ENCODE results near the gene MFGE8. TPM values are rescaled to one million over a fixed set of nuclear protein-coding genes. Genes with fewer than 3 reads are reported as not detected.
A peak's percentile ranks its signal among the peaks of the same experiment; 100 is the strongest.

The MFGE8 gene, protein sequence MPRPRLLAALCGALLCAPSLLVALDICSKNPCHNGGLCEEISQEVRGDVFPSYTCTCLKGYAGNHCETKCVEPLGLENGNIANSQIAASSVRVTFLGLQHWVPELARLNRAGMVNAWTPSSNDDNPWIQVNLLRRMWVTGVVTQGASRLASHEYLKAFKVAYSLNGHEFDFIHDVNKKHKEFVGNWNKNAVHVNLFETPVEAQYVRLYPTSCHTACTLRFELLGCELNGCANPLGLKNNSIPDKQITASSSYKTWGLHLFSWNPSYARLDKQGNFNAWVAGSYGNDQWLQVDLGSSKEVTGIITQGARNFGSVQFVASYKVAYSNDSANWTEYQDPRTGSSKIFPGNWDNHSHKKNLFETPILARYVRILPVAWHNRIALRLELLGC
- 255 and 259 TPM in 2 replicates for total RNA-seq
- long read RNA-seq, partial matches to known transcripts, result 4 of 18 reads
- long read RNA-seq, other reads (novel, unspliced or antisense), result 10 of 18 reads

GRCh38 chr15:88913017-88913849 lies at the start of gene MFGE8:
Gene MFGE8 (minus strand): TSS chr15:88913379. CDS start chr15:88913319, 60 bp downstream.
- H3K9me3 Mint-ChIP-seq (ENCODE audit: unreplicated experiment), result no peaks in the 10 kb centered on the region
- peak within 1 kb of the TSS; percentile 66 for H3K27ac Mint-ChIP-seq (ENCODE audit: unreplicated experiment)
- H3K4me3 Mint-ChIP-seq (ENCODE audit: unreplicated experiment), result peak within 1 kb of the TSS; percentile 86
- peak; percentile 32 for TF ChIP-seq CTCF (IDR thresholded peaks at IDR 0.05)
- peaks cover 10% of the 10 kb centered on the region for H3K36me3 Mint-ChIP-seq (ENCODE audit: unreplicated experiment)
- H3K4me1 Mint-ChIP-seq (ENCODE audit: unreplicated experiment), result peaks cover 34% of the 10 kb centered on the region
- DNase-seq (ENCODE audit: extremely low spot score, unreplicated experiment), result peak; percentile 89
- H3K27me3 Mint-ChIP-seq (ENCODE audit: unreplicated experiment), result no peaks in the 10 kb centered on the region

DNA sequence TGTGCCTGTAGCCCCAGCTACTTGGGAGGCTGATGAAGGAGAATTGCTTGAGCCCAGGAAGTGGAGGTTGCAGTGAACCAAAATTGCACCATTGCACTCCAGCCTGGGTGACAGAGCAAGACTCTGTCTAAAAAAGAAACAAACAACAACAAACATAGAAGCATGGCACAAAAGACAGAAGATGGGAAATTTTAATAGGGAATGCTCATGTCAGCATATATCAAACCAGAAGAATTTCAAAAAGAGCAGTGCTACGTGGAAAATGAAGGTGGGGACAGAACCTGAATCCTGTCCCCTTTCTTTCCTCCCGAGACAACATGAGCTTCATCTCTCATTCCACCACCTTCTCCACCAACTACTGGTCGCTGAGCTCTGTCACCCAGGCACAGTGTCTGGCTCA lies 46.3 kb upstream of the MFGE8 start:
- H3K9me3 Mint-ChIP-seq (ENCODE audit: unreplicated experiment), result peaks cover 10% of the 10 kb centered on the region
- H3K27me3 Mint-ChIP-seq (ENCODE audit: unreplicated experiment), result peaks cover 23% of the 10 kb centered on the region
- no peaks in the 10 kb centered on the region for H3K36me3 Mint-ChIP-seq (ENCODE audit: unreplicated experiment)
- H3K27ac Mint-ChIP-seq (ENCODE audit: unreplicated experiment), result no peak overlapping the region
- peaks cover 6% of the 10 kb centered on the region for H3K4me1 Mint-ChIP-seq (ENCODE audit: unreplicated experiment)
- DNase-seq (ENCODE audit: extremely low spot score, unreplicated experiment), result no peak
- TF ChIP-seq CTCF (IDR thresholded peaks at IDR 0.05), result no peak
- no peak overlapping the region for H3K4me3 Mint-ChIP-seq (ENCODE audit: unreplicated experiment)

- H3K4me1 Mint-ChIP-seq (ENCODE audit: unreplicated experiment), result peaks cover 10% of the 10 kb centered on the region
- no peak for TF ChIP-seq CTCF (IDR thresholded peaks at IDR 0.05)
- H3K27ac Mint-ChIP-seq (ENCODE audit: unreplicated experiment), result no peak overlapping the region
Measured at GRCh38 chr15:88956906-88957305, 43.7 kb upstream of the MFGE8 start.

GRCh38 chr15:88956263-88956662 lies 43.1 kb upstream of the MFGE8 start:
- no peak for DNase-seq (ENCODE audit: extremely low spot score, unreplicated experiment)
- H3K4me3 Mint-ChIP-seq (ENCODE audit: unreplicated experiment), result no peak overlapping the region
- H3K4me1 Mint-ChIP-seq (ENCODE audit: unreplicated experiment), result peaks cover 10% of the 10 kb centered on the region
- peaks cover 9% of the 10 kb centered on the region for H3K27me3 Mint-ChIP-seq (ENCODE audit: unreplicated experiment)
- H3K27ac Mint-ChIP-seq (ENCODE audit: unreplicated experiment), result no peak overlapping the region
- H3K36me3 Mint-ChIP-seq (ENCODE audit: unreplicated experiment), result no peaks in the 10 kb centered on the region
- no peak for TF ChIP-seq CTCF (IDR thresholded peaks at IDR 0.05)
- H3K9me3 Mint-ChIP-seq (ENCODE audit: unreplicated experiment), result no peaks in the 10 kb centered on the region

More at GRCh38 chr15:88956906-88957305, 43.7 kb upstream of the MFGE8 start:
- H3K4me3 Mint-ChIP-seq (ENCODE audit: unreplicated experiment), result no peak overlapping the region
- no peak for DNase-seq (ENCODE audit: extremely low spot score, unreplicated experiment)
- no peaks in the 10 kb centered on the region for H3K9me3 Mint-ChIP-seq (ENCODE audit: unreplicated experiment)
- no peaks in the 10 kb centered on the region for H3K36me3 Mint-ChIP-seq (ENCODE audit: unreplicated experiment)
- peaks cover 14% of the 10 kb centered on the region for H3K27me3 Mint-ChIP-seq (ENCODE audit: unreplicated experiment)
